ENCODE data around the gene LRRC74A.

LRRC74A gene

GRCh38 chr14:76826122-76826521 is at the start of gene LRRC74A:
Gene LRRC74A (plus strand): TSS chr14:76826408. CDS start chr14:76826698, 290 bp downstream.
- no peak for DNase-seq (ENCODE audit: low spot score)

GRCh38 chr14:76776428-76777251 is 49.6 kb upstream of the LRRC74A start:
- DNase-seq (ENCODE audit: low spot score), result no peak

- no peak for DNase-seq (ENCODE audit: low spot score)
These were observed 48.5 kb upstream of the LRRC74A start for GRCh38 chr14:76777721-76778120.

GRCh38 chr14:76778546-76779215 is 47.5 kb upstream of the LRRC74A start:
- no peak for DNase-seq (ENCODE audit: low spot score)

GRCh38 chr14:76779221-76780057 is 46.8 kb upstream of the LRRC74A start:
- no peak for DNase-seq (ENCODE audit: low spot score)

GRCh38 chr14:76780058-76780345 is 46.2 kb upstream of the LRRC74A start:
- no peak for DNase-seq (ENCODE audit: low spot score)

- DNase-seq (ENCODE audit: low spot score), result no peak
These were observed 45.8 kb upstream of the LRRC74A start for GRCh38 chr14:76780360-76780759.

GRCh38 chr14:76780875-76781647 is 45.1 kb upstream of the LRRC74A start:
- no peak for DNase-seq (ENCODE audit: low spot score)

- no peak for DNase-seq (ENCODE audit: low spot score)
These were observed 44.6 kb upstream of the LRRC74A start for GRCh38 chr14:76781648-76782051.

- DNase-seq (ENCODE audit: low spot score), result no peak
These were observed 43.9 kb upstream of the LRRC74A start for GRCh38 chr14:76782115-76782884.

- no peak for DNase-seq (ENCODE audit: low spot score)
These were observed 43.2 kb upstream of the LRRC74A start for GRCh38 chr14:76782885-76783566.

- DNase-seq (ENCODE audit: low spot score), result no peak
These were observed 41.8 kb upstream of the LRRC74A start for GRCh38 chr14:76784266-76784874.

GRCh38 chr14:76784881-76785280 is 41.3 kb upstream of the LRRC74A start:
- peak; percentile 82 for DNase-seq (ENCODE audit: low spot score)

- no peak for DNase-seq (ENCODE audit: low spot score)
These were observed 39.6 kb upstream of the LRRC74A start for GRCh38 chr14:76786601-76787000.

- no peak for DNase-seq (ENCODE audit: low spot score)
These were observed 33.8 kb upstream of the LRRC74A start for GRCh38 chr14:76792422-76792821.

- no peak for DNase-seq (ENCODE audit: low spot score)
These were observed 32.9 kb upstream of the LRRC74A start for GRCh38 chr14:76793324-76793723.

GRCh38 chr14:76793956-76794355 is 32.3 kb upstream of the LRRC74A start:
- no peak for DNase-seq (ENCODE audit: low spot score)

GRCh38 chr14:76806446-76806845 is 19.8 kb upstream of the LRRC74A start:
- no peak for DNase-seq (ENCODE audit: low spot score)

- no peak for DNase-seq (ENCODE audit: low spot score)
These were observed 18.2 kb upstream of the LRRC74A start for GRCh38 chr14:76808011-76808410.

GRCh38 chr14:76808990-76809389 is 17.2 kb upstream of the LRRC74A start:
- DNase-seq (ENCODE audit: low spot score), result no peak

Measured in germinal center (tissue), 1 donor.